ENCODE results near the gene SYNPO2.

SYNPO2 gene

DNA sequence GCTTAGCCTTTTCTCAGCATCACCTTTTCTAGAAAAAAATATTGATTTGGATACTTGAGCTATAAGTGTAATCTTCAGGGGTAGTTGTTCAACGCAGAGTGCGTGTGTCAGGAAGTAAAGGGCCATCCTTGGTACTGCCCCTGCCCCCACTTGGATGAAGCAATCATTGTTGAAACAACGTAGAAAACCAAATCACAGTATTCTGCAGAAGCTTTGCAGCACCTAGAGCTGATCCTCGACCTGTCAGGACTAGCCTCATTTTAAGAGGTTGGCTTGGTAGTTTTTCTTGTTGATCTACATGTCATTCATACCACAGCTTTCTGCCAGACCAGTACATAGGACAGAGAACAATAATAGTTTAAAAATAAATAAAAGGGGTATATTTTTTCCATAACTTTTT is 181.6 kb downstream of the SYNPO2 start:
- DNase-seq = no peak

DNA sequence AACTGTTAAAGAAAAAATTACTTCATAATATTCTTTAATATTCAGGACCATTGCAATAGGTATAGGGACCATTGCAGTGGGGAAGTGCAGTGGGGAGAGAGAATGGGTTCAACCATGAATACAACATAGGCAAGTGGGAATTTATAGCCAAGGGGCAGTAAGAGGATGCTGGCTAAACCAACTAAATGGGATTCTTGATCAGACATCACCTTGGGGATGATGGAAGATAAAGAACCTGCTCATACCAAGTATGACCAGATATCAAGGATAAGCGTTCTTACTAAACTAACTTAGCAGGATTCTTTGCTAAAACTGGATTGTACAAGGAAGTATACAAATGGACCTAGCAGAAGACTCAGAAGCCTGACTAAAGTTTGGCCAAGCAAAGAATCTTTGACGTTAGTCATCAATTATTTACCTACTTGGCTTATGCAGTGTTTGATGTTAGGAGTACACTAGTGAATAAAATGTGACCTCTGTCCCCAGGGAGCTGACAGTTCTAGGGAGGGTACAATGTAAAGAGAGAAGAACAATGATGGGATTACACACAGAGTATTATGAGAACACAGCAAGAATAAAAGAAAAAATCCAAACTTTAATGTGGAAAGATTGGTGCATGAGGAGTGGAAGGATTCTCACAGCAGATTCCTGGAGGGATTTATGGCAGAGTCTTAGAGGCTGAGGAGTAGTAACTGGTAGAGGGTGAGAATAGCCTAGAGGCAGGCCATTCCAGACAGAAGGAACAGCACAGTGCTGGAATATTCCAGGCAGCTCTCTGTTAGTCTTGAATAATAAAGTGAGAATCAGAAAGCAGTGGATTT is 192.3 kb downstream of the SYNPO2 start:
- no peak for DNase-seq

DNA sequence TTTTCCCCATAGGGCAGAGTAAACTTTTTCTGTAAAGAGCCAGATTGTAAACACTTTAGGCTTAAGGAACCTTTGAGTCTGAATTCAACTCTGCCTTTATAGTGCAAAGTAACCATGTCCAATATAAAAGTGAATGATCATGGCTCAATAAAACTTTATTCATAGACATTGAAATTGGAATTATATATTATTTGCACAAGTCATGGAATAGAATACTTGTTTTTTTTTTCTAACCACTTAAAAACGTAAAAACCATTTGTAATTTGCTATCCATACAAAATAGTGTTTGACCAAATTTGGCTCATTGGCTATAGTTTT is 192.8 kb downstream of the SYNPO2 start:
- no peak for DNase-seq

DNA sequence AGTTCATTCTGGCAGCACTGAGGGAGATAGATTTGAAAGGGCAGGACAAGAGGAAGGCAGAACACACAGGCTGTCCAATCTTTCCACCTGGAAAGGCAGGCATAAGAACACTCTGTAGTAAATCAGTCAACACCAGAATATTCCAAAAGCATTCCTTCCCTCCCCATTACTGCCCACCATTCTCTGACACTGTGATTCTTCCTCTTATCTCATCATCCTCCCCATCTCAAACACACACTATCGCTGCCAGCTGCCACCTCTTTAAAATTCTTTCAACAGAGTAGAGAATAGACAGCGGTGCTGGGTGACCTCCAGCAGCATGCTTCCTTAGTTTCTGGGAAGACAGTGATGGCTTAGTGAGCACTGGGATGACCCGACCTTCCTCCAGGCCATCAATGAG is 193.3 kb downstream of the SYNPO2 start:
- DNase-seq = no peak

DNA sequence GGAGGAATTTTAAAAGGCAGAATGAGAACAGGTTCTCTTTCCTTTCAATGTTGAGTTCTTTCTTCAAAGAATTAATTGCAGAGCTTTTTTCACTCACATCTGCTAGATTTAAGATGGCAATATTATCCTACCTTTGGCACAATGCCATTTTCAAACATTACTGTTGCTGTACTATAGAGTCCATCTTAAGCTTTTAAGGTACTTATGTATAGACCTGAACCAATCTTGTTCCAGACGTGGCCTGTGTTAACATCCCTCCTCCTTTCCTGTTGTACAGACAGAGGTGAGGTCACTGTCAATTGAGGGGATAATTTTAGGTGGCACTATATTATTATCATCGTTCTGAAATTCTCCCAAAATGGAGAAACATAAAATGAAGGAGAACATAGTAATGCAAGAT is 194.0 kb downstream of the SYNPO2 start:
- no peak for DNase-seq

DNA sequence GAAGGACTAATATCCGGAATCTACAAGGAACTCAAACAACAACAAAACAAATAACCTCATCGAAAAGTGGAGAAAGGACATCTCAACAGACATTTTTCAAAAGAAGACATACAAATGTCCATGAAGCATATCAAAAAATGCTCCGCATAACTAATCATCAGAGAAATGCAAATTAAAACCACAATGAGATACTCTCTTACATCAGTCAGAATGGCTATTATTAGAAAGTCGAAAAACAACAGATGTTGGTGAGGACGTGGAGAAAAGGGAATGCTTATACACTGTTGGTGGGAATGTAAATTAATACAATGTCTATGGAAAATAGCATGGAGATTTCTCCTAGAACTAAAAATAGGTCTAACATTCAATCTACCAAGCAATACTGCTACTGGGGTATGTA is 195.9 kb downstream of the SYNPO2 start:
- no peak for DNase-seq

DNA sequence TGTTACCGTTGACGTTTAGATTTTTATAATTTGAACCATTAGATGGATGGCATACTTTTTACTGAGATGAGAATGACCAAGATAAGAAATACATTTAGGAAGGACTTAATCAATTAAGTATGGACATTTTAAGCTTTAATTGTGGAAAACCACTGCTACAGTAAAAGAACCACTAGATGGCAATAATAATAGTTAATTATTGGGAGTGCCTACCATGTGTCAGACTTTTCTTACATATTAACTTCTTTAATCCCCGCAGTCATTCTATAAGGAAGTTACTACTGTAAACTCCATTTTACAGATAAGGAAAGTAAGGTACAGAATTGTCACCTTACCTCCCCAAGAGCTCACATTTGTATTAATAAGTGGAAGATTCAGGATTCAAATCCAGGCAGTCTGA is 198.5 kb downstream of the SYNPO2 start:
- DNase-seq = no peak

DNA sequence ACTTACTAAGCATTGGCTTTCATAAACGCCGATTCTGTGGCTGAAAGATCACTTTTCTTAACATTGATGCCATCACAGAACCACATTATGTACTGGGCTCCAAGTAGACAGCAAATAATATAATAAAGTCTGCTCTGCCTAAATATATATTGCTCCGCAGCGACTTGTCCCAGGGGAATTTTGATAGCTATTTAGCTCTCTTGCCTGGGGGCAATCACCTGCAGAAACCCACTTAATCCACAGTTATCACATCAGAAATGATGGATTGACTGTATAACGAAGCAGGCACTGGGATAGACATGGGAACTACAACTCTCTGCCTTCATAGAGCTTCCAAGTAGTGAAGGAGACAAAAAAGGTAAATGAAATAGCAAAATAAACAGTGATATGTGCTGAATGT is 199.0 kb downstream of the SYNPO2 start:
- no peak for DNase-seq

DNA sequence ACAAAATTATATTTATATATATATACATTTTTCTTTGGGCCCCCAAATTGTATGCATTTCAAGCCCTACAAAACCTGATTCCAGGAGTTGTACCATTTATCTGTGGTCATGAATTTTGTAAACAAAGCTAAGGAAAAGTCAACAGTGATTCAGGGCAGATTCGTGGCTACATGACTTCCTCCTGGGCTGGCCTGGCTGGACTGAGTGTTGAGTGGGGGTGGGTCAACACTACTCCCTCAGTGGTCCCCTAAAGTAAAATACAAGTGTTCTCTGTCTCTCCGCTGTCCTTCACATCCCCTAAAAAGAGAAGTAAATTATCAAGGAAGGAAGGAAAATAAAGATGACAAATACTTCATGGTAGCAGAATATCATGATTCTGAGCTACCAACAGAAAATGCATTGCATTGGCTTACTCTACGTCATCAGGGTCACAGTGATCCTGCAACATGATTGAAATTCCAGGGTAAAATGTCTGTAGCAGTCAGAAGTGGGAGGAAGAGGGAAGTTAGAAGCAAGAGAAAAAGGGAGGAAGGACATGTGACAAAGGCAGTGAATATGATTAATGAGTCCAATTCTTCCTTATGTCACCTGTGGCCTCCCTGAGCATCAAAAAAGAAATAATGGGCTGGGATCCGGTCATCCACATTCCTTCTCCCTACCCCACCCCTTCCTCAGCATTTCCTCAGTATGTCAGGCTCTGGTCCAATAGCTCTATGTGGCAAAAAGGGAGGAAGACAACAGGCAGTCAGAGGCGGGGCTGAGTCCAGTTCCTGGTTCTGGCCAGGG is 204.6 kb downstream of the SYNPO2 start:
- no peak for DNase-seq

DNA sequence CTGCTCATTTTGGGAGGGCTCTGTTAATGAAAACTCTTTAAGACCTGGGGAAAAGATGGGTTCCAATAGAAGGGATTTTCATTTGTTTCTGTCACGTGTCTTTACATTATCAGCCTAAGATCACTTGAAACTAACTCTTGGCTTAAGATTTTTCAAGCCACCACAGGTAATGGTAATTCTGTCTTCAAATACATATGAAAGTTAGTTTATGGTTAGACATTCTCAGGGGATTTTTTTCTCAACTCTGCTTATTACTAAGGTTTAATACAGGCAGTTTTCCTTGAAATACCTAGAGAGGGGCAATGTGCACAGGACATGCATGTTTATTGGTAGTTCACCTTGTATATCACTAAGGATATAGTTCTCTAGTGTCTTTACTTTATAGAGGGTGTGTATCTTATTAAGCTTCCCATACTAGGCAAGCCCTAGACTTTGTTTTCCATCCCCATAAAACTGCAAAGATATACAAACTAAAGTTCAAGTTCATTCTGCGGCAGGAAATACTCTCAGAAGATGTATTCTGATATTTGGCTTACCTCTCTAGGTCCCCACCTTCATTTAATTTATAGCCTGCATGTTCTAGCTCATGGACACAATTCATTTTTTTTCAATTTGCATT is 208.7 kb downstream of the SYNPO2 start:
- DNase-seq = no peak

DNA sequence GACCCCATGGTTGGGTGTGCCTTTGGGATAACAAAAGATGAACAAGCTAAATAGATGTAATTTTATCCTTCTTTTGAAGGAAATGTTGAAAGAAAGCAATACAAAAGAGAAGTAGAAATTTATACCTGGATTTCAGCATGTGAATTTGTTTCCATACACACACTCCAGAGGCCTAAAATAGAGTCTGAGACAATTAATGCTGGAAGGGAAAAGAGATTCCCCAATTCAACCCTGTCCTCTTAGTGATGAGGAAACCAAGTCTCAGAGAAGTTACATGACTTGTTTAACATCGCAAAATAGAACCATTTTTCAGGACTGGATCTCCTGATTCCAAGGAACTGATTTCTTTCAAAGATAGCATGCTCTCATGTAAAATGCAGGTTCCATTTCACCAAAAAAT is 209.7 kb downstream of the SYNPO2 start:
- DNase-seq = no peak

DNA sequence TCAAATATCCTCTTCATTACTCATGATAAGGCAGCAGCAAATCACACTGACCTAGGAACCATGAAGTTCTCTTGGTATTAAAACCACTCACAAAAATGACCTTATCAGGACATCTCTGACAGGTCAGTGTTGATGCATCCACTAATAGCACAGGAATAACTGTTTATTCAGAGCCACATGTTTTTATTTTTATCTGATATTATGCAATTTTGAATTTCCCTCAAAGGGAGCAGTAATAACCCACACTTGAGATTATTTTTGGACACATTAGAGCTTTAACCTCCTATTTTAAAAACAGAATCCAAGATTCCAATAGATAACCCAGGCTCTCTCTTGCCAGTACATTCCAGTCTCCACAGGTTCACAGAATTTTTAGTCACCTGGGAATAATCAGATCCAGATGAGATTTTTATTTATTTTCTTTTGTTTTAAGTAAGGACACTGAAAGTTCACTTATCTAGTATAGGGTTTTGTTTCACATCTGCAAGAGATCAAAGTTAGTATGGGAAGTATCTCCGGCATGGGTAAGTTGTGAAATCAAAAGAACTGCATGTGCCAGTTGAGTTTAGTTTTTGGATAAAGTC is 210.7 kb downstream of the SYNPO2 start:
- DNase-seq = no peak

DNA sequence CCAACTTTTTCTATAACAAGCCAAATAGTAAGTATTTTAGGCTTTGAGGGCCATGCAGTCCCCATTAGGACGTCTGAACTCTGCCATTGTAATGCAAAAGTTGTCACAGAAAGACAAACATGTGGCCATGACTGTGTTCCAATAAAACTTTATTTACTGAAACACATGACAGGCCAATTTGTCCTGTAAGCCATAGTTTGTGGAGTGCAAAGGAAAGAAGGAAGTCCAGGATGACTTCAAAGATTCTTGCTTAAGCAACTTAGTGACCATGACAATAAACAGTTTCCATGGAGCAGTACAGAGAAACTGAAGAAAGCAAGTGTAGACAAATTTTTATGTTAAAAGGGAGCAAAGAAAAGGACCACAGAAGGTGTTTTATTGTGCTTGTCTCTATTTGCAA is 212.0 kb downstream of the SYNPO2 start:
- no peak for DNase-seq

DNA sequence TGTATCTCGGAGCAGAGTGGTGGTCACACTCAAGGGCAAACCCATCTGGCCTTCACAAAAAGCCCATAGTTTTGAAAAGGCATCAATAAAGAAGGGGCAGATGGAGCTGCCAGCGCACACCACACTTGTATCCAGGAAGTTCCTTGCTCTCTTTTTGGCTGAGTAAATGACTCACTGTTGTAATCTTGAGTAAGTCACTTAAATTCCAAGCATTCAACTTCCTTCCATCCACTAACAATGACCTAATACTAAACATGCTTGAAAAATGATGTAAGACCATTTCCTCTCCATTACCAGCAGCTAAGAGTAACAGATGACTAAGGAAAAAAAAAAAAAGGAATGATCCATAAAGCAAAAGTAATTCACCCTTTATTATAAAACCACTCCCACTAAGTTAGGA is 214.6 kb downstream of the SYNPO2 start:
- DNase-seq = peak; percentile 2

DNA sequence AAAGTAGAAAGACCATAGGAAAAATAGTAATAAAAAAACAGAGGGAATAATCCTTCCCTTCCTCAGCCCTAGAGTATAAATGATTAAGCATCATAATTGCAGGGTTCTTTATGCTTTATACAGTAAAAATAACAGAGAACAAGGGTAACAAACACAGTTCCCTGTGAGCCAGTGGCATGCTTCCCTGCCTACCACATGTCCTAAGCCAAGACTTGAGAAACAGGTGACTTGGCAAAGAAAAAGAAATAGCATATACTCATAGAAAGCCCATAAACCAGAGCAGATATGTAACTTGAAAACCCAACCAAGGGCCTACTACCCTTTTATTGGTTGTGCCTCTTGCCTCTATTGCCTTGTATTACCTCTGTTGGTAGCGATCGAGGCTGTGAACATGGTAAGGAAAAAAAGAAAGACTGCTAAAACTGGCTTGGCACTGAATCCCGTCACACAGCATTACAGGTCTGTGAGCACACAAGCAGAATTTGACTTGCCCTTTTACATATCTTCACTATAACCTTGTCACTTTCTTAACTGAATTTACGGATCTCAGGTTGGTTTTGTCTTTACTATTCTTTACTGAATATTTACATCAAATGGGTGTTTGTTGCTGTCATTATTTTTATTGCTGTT is 216.1 kb downstream of the SYNPO2 start:
- no peak for DNase-seq

DNA sequence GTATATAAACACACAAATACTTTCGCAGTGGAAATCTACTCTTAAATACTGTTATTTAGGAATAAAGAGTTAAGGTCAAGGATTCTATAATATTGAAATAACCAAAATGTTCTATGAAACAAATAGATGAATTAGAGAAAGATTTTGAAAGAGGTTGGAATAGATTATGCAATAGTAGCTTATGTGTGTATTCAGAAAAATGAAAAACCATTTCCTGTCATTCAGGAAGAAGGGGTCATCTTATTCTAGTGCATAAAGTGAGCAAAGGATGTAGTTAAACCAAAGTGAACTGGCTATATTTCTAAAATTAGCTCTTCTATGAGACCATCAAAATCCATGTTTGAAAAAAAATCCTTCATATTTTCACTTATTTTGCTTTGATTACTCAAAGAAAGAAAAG is 217.0 kb downstream of the SYNPO2 start:
- no peak for DNase-seq

DNA sequence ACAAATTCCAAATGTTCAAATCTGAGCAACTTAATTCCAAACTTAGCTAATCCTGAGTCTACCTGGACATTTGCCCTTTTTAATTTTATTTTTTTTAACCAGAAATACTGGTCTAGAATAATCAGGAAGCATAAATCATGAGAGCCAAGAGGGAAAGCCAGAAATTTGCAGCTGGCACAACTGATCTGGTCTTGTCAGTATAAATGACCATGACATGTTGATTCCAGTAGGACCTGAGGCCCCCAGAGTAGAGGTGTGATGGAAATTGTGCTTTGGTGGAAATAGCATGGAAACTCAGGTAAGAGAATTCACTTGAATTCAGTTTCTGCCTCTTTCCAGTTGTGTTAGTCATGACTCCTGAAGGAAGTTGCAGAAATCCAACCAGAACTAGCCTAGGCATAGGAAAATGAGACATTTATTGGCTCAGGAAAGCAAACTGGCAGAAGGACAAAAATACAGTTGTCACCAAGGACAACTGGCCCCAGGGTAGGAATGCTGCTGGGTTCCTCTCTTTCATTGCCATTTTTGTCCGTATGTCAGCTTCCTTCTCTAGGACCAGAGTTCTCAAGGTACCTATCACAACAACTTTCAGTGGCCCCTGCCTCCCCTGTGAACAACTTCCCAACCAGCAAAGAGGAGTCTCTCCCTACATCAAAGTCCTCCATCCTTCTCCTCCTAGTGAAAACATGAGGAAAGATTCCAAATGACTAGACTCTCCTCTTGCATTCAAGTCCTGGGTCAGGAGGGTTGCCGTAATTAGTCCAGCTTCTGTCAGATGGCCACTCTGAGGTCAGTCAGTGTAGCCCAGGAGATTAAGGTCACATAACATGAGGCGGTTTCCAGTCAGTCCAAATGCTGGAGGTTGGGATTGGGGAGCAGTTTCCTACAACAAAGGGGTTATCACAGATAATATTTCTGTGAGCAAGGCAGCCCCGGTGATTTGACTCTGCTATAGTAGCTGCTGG is 217.7 kb downstream of the SYNPO2 start:
- no peak for DNase-seq

DNA sequence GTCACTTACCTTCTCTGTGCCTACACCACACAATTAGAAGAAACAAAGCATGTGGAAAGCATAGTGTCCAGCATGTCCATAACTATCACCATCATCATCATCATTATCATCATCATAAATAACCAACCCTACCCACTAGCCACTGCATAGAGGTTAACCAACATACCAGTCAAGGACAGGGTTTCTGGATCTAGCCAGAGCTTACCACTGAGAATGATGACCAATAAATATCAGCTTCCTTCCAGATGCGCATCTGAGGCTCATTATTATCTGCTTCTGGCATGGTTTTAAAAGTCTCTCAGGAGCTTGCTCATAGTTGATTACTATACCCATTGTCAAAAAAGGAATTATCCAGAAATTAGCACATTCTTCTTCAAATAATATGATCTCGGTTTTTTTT is 221.5 kb downstream of the SYNPO2 start:
- DNase-seq = no peak
